Measurements from ENCODE around the gene SSH2.
A peak's percentile ranks its signal among the peaks of the same experiment; 100 is the strongest.
"Not testable (repeated sequence)": the region's sequence is repeated elsewhere in the genome, so short reads cannot be mapped to it uniquely, and the experiment has no call there.

Gene SSH2

GRCh38 chr17:29929533-29930408 lies at the start of gene SSH2:
Gene SSH2, minus strand, starts transcription at chr17:29930228. Its CDS starts 228 bp downstream, at chr17:29930000.
- DNase-seq: peak; percentile 90

GRCh38 chr17:29977836-29978235 lies 47.8 kb upstream of the SSH2 start:
- DNase-seq: no peak

- DNase-seq: no peak
Measured at GRCh38 chr17:29973005-29973404, 43.0 kb upstream of the SSH2 start.

- DNase-seq: no peak
Measured at GRCh38 chr17:29972277-29972676, 42.2 kb upstream of the SSH2 start.

GRCh38 chr17:29968271-29968670 lies 38.2 kb upstream of the SSH2 start:
- DNase-seq: no peak

GRCh38 chr17:29962656-29963055 lies 32.6 kb upstream of the SSH2 start:
- DNase-seq: no peak

- no peak for DNase-seq
Measured at GRCh38 chr17:29959658-29960337, 29.8 kb upstream of the SSH2 start.

GRCh38 chr17:29958947-29959657 lies 29.1 kb upstream of the SSH2 start:
- DNase-seq: no peak

- not testable (repeated sequence) for DNase-seq
Measured at GRCh38 chr17:29957488-29957887, 27.5 kb upstream of the SSH2 start.

- DNase-seq: no peak
Measured at GRCh38 chr17:29956225-29956624, 26.2 kb upstream of the SSH2 start.

- DNase-seq: no peak
Measured at GRCh38 chr17:29954405-29954804, 24.4 kb upstream of the SSH2 start.

- no peak for DNase-seq
Measured at GRCh38 chr17:29949696-29950095, 19.7 kb upstream of the SSH2 start.

- no peak for DNase-seq
Measured at GRCh38 chr17:29948448-29949215, 18.6 kb upstream of the SSH2 start.

GRCh38 chr17:29945281-29945680 lies 15.3 kb upstream of the SSH2 start:
- DNase-seq: no peak

- no peak for DNase-seq
Measured at GRCh38 chr17:29941334-29941733, 11.3 kb upstream of the SSH2 start, which contains the start of gene EFCAB5. Gene EFCAB5, plus strand, starts transcription at chr17:29941634. Its CDS starts 163 bp downstream, at chr17:29941797.

GRCh38 chr17:29936724-29937123 lies 6.7 kb upstream of the SSH2 start:
- DNase-seq: no peak

- DNase-seq: not testable (repeated sequence)
Measured at GRCh38 chr17:29935909-29936308, 5.9 kb upstream of the SSH2 start.

GRCh38 chr17:29933379-29933778 lies 3.4 kb upstream of the SSH2 start:
- DNase-seq: no peak

- peak; percentile 39 for DNase-seq
Measured at GRCh38 chr17:29931231-29931932, 1.4 kb upstream of the SSH2 start.

GRCh38 chr17:29930409-29931010 lies 482 bp upstream of the SSH2 start:
- DNase-seq: no peak

GRCh38 chr17:29929006-29929532 lies 959 bp downstream of the SSH2 start:
- peak; percentile 13 for DNase-seq

Data from stimulated activated CD4-positive, alpha-beta T cell treated with anti-CD3 and anti-CD28 coated beads, Interleukin-4, amount 100 ng/mL, for 1 hour (primary cell).